Measurements from ENCODE around the gene PURA.

The PURA gene

DNA sequence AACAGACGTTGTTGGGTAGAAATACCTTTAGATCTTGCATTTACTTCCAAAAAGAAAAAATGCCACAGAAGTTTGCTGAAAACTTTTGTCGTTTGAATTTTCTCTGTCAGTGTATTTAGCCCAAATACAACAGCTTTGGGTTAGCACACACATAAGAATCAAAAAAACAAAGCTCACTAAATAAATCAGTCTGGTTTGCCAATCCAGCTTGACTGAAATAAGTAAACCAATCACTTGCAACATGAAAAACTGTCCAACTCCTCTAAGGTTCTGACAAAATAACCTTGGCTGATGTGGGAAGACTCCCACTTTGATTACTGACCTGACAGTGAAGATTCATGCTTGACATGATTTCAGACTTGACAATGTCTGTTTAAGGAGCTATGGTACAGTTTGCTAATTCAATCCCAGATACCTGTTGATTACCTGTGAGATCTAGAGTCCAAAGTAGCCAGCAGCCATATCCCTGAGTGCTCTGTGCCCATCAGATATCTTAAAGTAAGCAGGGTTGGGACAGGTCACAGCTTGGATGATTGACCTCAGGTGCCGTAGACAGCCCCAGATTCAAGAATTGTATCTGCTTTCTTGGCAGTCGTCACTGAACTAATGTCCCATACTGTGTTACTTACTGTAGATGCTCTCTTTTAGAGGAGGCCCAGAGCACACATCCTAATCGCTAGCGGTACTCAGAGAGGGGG lies 12.6 kb downstream of the PURA start:
- DNase-seq, result no peak
- Histone ChIP-seq H4K8ac (ENCODE audit: low read depth, low read length) (no peak overlapping the region), H3K9ac (ENCODE audit: low read length) (no peak overlapping the region), H3K18ac (ENCODE audit: low read length) (no peak overlapping the region), H3K4me3 (ENCODE audit: low read length) (no peak overlapping the region), H3K4me1 (ENCODE audit: control insufficient read depth, low read depth, low read length) (peaks cover 3% of the 10 kb centered on the region), H4K5ac (ENCODE audit: low read length) (no peak overlapping the region), H2BK5ac (ENCODE audit: low read length) (no peak overlapping the region), H3K27ac (ENCODE audit: low read depth, low read length) (no peak overlapping the region), H3K56ac (ENCODE audit: low read length) (no peak overlapping the region), H3K4ac (ENCODE audit: low read depth, low read length) (no peak overlapping the region), H3K4me2 (ENCODE audit: low read length) (no peak overlapping the region), H3K27me3 (ENCODE audit: insufficient read depth, low read length, poor library complexity) (no peaks in the 10 kb centered on the region), H2BK120ac (ENCODE audit: low read depth, low read length) (no peak overlapping the region), H3K23ac (ENCODE audit: low read length) (no peak overlapping the region), H3K79me2 (ENCODE audit: control insufficient read depth, insufficient read depth, low read length) (no peaks in the 10 kb centered on the region), H2AK5ac (ENCODE audit: low read length) (no peak overlapping the region), H3K36me3 (ENCODE audit: control insufficient read depth, insufficient read depth, low read length) (no peaks in the 10 kb centered on the region), H3K79me1 (ENCODE audit: low read length) (no peaks in the 10 kb centered on the region), H2BK15ac (replicated peaks; ENCODE audit: low read depth) (no peak overlapping the region)
- no CpG with 5 or more reads among the region's 6 CpGs for WGBS (ENCODE audit: extremely low coverage, insufficient coverage, low lambda C conversion rate)

DNA sequence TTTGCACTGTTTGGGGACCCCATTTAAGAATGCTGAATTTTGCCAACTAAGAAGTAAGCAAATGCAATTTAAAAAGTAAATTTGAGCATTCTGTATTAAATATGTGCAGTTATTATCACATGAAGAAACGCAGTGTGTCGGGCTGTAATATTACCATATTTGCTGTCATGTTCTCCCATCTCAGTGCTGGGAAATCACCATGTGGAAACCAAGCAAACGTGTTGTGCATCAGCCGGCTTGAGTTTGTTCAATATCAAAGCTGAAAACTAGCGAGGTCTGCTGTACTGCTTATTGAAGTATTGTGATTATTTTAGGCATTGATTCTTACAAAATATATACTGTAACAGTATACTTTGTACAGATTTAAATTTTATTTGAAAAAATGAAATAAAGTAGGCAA lies 14.5 kb downstream of the PURA start:
- H2BK120ac ChIP-seq (ENCODE audit: low read depth, low read length), result no peak overlapping the region
- H3K9ac ChIP-seq (ENCODE audit: low read length), result no peak overlapping the region
- no peak overlapping the region for H3K23ac ChIP-seq (ENCODE audit: low read length)
- H4K5ac ChIP-seq (ENCODE audit: low read length), result no peak overlapping the region
- H2AK5ac ChIP-seq (ENCODE audit: low read length), result no peak overlapping the region
- no peak overlapping the region for H2BK5ac ChIP-seq (ENCODE audit: low read length)
- H3K4ac ChIP-seq (ENCODE audit: low read depth, low read length), result no peak overlapping the region
- H4K8ac ChIP-seq (ENCODE audit: low read depth, low read length), result no peak overlapping the region
- H3K4me3 ChIP-seq (ENCODE audit: low read length), result no peak overlapping the region
- H3K79me1 ChIP-seq (ENCODE audit: low read length), result no peaks in the 10 kb centered on the region
- H3K4me2 ChIP-seq (ENCODE audit: low read length), result no peak overlapping the region
- H3K18ac ChIP-seq (ENCODE audit: low read length), result no peak overlapping the region
- no CpG with 5 or more reads among the region's 5 CpGs for WGBS (ENCODE audit: extremely low coverage, insufficient coverage, low lambda C conversion rate)
- no peak overlapping the region for H3K56ac ChIP-seq (ENCODE audit: low read length)
- H3K79me2 ChIP-seq (ENCODE audit: control insufficient read depth, insufficient read depth, low read length), result no peaks in the 10 kb centered on the region
- H3K36me3 ChIP-seq (ENCODE audit: control insufficient read depth, insufficient read depth, low read length), result no peaks in the 10 kb centered on the region
- DNase-seq, result no peak
- peaks cover 6% of the 10 kb centered on the region for H3K4me1 ChIP-seq (ENCODE audit: control insufficient read depth, low read depth, low read length)
- no peak overlapping the region for H2BK15ac ChIP-seq (replicated peaks; ENCODE audit: low read depth)
- no peak overlapping the region for H3K27ac ChIP-seq (ENCODE audit: low read depth, low read length)
- no peaks in the 10 kb centered on the region for H3K27me3 ChIP-seq (ENCODE audit: insufficient read depth, low read length, poor library complexity)

DNA sequence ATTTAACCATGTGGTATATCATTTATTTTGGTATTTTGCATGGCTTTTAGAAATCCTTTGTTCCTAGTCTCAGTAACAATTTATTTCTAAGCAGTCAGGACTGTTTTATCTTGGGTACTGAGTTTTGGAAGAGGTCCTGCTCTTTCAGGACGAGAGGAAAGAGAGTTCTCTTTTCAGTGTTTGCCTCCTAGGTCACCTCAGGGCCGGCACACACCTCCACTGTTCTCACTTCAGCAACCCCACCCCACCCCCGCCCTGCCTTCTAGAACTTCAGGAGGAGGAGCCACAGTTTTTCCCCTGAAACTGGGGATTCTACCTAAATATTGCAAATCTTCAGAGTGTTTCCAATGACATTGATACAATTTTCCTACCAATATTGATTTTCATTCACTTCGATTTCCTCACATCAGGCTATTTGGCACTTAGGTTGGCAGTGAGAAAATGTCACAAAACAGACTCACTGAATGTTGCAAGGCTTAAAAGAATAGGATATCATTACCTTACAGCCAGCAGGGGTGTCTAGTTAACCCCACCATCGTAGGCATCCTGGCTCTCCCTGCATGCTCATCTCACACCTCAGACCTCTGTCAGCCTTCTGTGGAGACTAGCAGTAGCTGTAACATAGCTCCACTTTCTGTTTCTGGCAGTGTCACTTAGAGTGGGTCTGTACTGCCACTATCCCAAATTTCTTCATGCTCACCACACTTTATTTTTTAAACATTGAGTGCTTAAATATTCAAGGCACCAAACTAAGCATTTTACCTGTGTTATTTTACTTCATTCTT lies 17.2 kb downstream of the PURA start:
- peak overlapping the region; percentile 74 for H3K23ac ChIP-seq (ENCODE audit: low read length)
- no peaks in the 10 kb centered on the region for H3K27me3 ChIP-seq (ENCODE audit: insufficient read depth, low read length, poor library complexity)

DNA sequence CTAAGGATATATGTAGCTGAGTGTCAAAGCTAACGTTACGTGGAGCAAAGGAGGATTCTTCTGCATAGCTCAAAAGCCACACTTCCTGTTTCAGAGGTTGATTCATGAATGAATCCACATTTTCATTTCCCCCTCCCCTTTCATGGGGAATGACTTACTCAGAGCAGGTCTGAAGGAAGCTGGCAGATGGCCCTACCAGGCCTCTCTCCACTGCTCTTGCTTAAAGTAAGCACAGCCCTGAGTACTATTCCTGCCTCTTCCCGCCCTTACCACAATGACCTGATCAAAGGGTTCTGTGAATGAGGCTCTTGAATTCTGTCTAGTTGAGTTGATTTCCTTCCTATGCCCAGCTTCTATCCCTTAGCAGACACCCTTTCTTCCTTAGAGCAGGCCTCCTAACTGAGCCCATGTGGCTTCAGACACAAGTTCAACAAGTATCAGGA lies 18.1 kb downstream of the PURA start:
- H3K27me3 ChIP-seq (ENCODE audit: insufficient read depth, low read length, poor library complexity), result no peaks in the 10 kb centered on the region
- H3K4me2 ChIP-seq (ENCODE audit: low read length), result no peak overlapping the region
- H2BK120ac ChIP-seq (ENCODE audit: low read depth, low read length), result no peak overlapping the region
- no peak overlapping the region for H3K56ac ChIP-seq (ENCODE audit: low read length)
- WGBS (ENCODE audit: extremely low coverage, insufficient coverage, low lambda C conversion rate), result no CpG with 5 or more reads among the region's 3 CpGs
- H3K36me3 ChIP-seq (ENCODE audit: control insufficient read depth, insufficient read depth, low read length), result no peaks in the 10 kb centered on the region
- no peak overlapping the region for H2BK15ac ChIP-seq (replicated peaks; ENCODE audit: low read depth)
- no peak overlapping the region for H2BK5ac ChIP-seq (ENCODE audit: low read length)
- no peak overlapping the region for H3K18ac ChIP-seq (ENCODE audit: low read length)
- no peak overlapping the region for H4K5ac ChIP-seq (ENCODE audit: low read length)
- H3K4me3 ChIP-seq (ENCODE audit: low read length), result no peak overlapping the region
- H3K23ac ChIP-seq (ENCODE audit: low read length), result no peak overlapping the region
- no peak overlapping the region for H3K27ac ChIP-seq (ENCODE audit: low read depth, low read length)
- H3K79me1 ChIP-seq (ENCODE audit: low read length), result no peaks in the 10 kb centered on the region
- H3K4ac ChIP-seq (ENCODE audit: low read depth, low read length), result no peak overlapping the region
- H3K79me2 ChIP-seq (ENCODE audit: control insufficient read depth, insufficient read depth, low read length), result no peaks in the 10 kb centered on the region
- no peak overlapping the region for H2AK5ac ChIP-seq (ENCODE audit: low read length)
- no peak overlapping the region for H4K8ac ChIP-seq (ENCODE audit: low read depth, low read length)
- H3K4me1 ChIP-seq (ENCODE audit: control insufficient read depth, low read depth, low read length), result peaks cover 6% of the 10 kb centered on the region
- no peak overlapping the region for H3K9ac ChIP-seq (ENCODE audit: low read length)
- DNase-seq, result no peak

More for the DNA sequence above, 17.2 kb downstream of the PURA start:
- Histone ChIP-seq H2BK15ac (replicated peaks; ENCODE audit: low read depth) (no peak overlapping the region), H2BK5ac (ENCODE audit: low read length) (no peak overlapping the region), H3K4me1 (ENCODE audit: control insufficient read depth, low read depth, low read length) (peaks cover 6% of the 10 kb centered on the region), H2AK5ac (ENCODE audit: low read length) (no peak overlapping the region), H4K5ac (ENCODE audit: low read length) (no peak overlapping the region), H3K36me3 (ENCODE audit: control insufficient read depth, insufficient read depth, low read length) (no peaks in the 10 kb centered on the region), H3K27ac (ENCODE audit: low read depth, low read length) (no peak overlapping the region), H3K4ac (ENCODE audit: low read depth, low read length) (no peak overlapping the region), H2BK120ac (ENCODE audit: low read depth, low read length) (no peak overlapping the region), H3K79me1 (ENCODE audit: low read length) (no peaks in the 10 kb centered on the region), H3K56ac (ENCODE audit: low read length) (no peak overlapping the region), H3K9ac (ENCODE audit: low read length) (no peak overlapping the region), H3K4me2 (ENCODE audit: low read length) (no peak overlapping the region), H3K79me2 (ENCODE audit: control insufficient read depth, insufficient read depth, low read length) (no peaks in the 10 kb centered on the region), H3K18ac (ENCODE audit: low read length) (no peak overlapping the region), H3K4me3 (ENCODE audit: low read length) (no peak overlapping the region), H4K8ac (ENCODE audit: low read depth, low read length) (no peak overlapping the region)
- WGBS (ENCODE audit: extremely low coverage, insufficient coverage, low lambda C conversion rate), result no CpG with 5 or more reads among the region's 5 CpGs
- no peak for DNase-seq

DNA sequence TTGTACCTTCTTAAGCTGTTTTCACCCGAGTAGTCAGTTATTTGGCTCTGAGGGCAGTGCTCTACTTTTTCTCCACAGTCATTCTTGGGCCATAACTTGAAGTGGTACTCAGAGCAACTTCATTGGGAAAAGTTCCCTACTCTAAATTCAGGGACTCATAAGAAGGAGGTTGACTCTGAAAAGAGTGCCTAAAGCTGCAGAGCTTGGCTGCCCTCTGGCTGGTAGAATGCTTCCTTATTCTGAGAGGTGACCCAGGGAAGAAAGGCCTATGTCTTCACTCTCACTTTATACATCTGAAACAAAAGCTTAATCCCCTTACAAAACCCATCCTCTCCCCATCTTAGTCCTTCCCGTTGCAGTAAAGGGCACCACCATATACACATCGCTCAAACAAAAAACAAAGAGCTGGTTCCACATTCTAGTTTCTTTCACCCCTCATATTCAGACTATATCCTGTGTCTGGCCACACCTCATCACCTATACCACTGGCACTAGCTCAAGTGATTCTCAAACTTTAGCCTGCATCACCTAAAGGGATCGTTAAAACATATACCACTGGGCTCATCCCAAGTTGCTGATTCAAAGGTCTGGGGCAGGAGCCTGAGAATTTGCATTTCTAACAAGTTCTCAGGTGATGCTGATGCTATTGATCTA lies 19.7 kb downstream of the PURA start:
- no peak overlapping the region for H3K4me3 ChIP-seq (ENCODE audit: low read length)
- no peak overlapping the region for H4K5ac ChIP-seq (ENCODE audit: low read length)
- no peak overlapping the region for H3K4ac ChIP-seq (ENCODE audit: low read depth, low read length)
- no peak overlapping the region for H3K56ac ChIP-seq (ENCODE audit: low read length)
- no peaks in the 10 kb centered on the region for H3K27me3 ChIP-seq (ENCODE audit: insufficient read depth, low read length, poor library complexity)
- no peak overlapping the region for H3K18ac ChIP-seq (ENCODE audit: low read length)
- no peak overlapping the region for H3K27ac ChIP-seq (ENCODE audit: low read depth, low read length)
- no peak overlapping the region for H2AK5ac ChIP-seq (ENCODE audit: low read length)
- H3K36me3 ChIP-seq (ENCODE audit: control insufficient read depth, insufficient read depth, low read length), result no peaks in the 10 kb centered on the region
- no peaks in the 10 kb centered on the region for H3K79me2 ChIP-seq (ENCODE audit: control insufficient read depth, insufficient read depth, low read length)
- no peak for DNase-seq
- H2BK15ac ChIP-seq (replicated peaks; ENCODE audit: low read depth), result no peak overlapping the region
- no CpG with 5 or more reads among the region's 4 CpGs for WGBS (ENCODE audit: extremely low coverage, insufficient coverage, low lambda C conversion rate)
- H2BK120ac ChIP-seq (ENCODE audit: low read depth, low read length), result no peak overlapping the region
- no peak overlapping the region for H3K9ac ChIP-seq (ENCODE audit: low read length)
- H3K79me1 ChIP-seq (ENCODE audit: low read length), result no peaks in the 10 kb centered on the region
- H3K23ac ChIP-seq (ENCODE audit: low read length), result no peak overlapping the region
- no peak overlapping the region for H3K4me2 ChIP-seq (ENCODE audit: low read length)
- H2BK5ac ChIP-seq (ENCODE audit: low read length), result no peak overlapping the region
- H4K8ac ChIP-seq (ENCODE audit: low read depth, low read length), result no peak overlapping the region
- peaks cover 6% of the 10 kb centered on the region for H3K4me1 ChIP-seq (ENCODE audit: control insufficient read depth, low read depth, low read length)

All from mesendoderm (in vitro differentiated cells).